Ascending aorta (tissue), 2 donors: ENCODE measurements around the gene PEX5L. TPM values are rescaled to one million over a fixed set of nuclear protein-coding genes. Genes with fewer than 3 reads are reported as not detected.
"Not testable (repeated sequence)": the region's sequence is repeated elsewhere in the genome, so short reads cannot be mapped to it uniquely, and the experiment has no call there.

Experiments
- DNase-seq, 2 donors: peaks; one replicate each; pipeline ENCODE4 v3.0.0-alpha.2; 2019; ENCODE audit warnings: low spot score in 2 of 2
- H3K27ac ChIP-seq, 2 donors: fragments of 200-600 bp; sonication (generic); one replicate each; pipeline ENCODE4 v1.5.1; 2016 to 2017; ENCODE audit warnings: mild to moderate bottlenecking in 1 of 2
- H3K27me3 ChIP-seq: fragments of 200-600 bp; sonication (generic); one replicate; pipeline ENCODE4 v1.5.1; 2017
- H3K36me3 ChIP-seq, 2 donors: fragments of 200-600 bp; sonication (generic); one replicate each; pipeline ENCODE4 v1.5.1; 2016
- H3K4me1 ChIP-seq, 2 donors: fragments of 200-600 bp; sonication (generic); one replicate each; pipeline ENCODE4 v1.5.1; 2016 to 2017; ENCODE audit warnings: mild to moderate bottlenecking in 1 of 2
- H3K4me3 ChIP-seq, 2 donors: fragments of 200-600 bp; sonication (generic); one replicate each; pipeline ENCODE4 v1.5.1; 2016 to 2017; ENCODE audit warnings: mild to moderate bottlenecking in 1 of 2
- H3K9me3 ChIP-seq, 2 donors: fragments of 200-600 bp; sonication (generic); one replicate each; pipeline ENCODE4 v1.5.1; 2016
- intact Hi-C: fragments of 100-400 bp; cut with DNase I; formaldehyde crosslinking; loops from one replicate; pipeline ENCODE4 v1.15.1; 2023
- total RNA-seq: library from RNA; depleted of rRNA; stranded (reverse); fragments of >200 nt; gene quantifications from one replicate; pipeline ENCODE4 v1.1.0, GENCODE V29; 2016
- TF ChIP-seq, protein P1 (sequence below), 3 experiments: fragments of 200-600 bp in 2 of 3; fragments of 450-650 bp in 1 of 3; sonication (generic) in 2 of 3; IDR thresholded peaks; one replicate each; pipeline ENCODE4 v1.5.1; 2016 to 2019; ENCODE audit warnings: antibody characterized with exemption in 3 of 3, mild to moderate bottlenecking in 1 of 3, moderate library complexity in 1 of 3

PEX5L gene
- total RNA-seq, 1 donor from 2014 or later = 0.11 TPM

DNA sequence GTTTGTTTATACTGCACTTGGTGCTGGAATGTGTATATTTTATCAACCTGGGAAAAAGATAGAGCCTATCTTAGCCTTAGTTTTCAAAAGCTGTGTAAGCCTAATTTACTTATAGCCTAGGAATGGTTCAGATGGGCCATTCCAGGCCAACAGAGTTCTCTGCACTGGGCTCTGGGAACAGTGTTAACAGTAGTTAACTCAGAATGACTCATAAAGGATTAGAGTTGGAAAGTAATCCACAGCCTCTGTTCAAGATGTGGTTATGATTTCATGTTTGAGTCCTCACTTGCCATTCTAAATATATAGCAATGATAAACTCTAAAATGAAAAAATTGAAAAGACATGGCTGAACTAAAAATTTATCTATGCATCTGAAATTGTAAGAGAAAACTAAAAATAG is 22.6 kb upstream of the PEX5L start:
- no peak overlapping the region for H3K27ac ChIP-seq

DNA sequence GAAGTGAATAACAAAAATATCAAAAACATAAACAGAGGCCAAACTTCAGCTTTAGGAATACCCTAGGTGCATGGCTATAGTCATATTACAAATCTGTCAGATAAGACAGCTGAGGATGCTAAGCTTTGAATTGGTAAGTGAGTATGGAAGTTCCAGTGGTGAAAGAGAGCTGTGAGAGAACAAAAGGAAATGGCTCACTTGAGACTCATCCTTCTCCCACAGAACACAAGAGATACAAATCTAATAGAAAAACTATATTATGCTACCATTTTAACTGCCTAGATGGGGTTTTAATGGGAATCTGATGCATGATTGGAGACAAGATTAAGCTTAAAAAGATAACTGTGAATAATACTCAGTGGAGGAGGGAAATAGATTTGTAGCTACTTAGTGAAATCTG is 21.5 kb upstream of the PEX5L start:
- DNase-seq = no peak
- Histone ChIP-seq H3K36me3 (no peaks in the 10 kb centered on the region), H3K4me1 (no peaks in the 10 kb centered on the region), H3K4me3 (no peak overlapping the region), H3K27me3 (no peaks in the 10 kb centered on the region), H3K27ac (no peak overlapping the region), H3K9me3 (no peaks in the 10 kb centered on the region)
- TF ChIP-seq, protein P1, sequence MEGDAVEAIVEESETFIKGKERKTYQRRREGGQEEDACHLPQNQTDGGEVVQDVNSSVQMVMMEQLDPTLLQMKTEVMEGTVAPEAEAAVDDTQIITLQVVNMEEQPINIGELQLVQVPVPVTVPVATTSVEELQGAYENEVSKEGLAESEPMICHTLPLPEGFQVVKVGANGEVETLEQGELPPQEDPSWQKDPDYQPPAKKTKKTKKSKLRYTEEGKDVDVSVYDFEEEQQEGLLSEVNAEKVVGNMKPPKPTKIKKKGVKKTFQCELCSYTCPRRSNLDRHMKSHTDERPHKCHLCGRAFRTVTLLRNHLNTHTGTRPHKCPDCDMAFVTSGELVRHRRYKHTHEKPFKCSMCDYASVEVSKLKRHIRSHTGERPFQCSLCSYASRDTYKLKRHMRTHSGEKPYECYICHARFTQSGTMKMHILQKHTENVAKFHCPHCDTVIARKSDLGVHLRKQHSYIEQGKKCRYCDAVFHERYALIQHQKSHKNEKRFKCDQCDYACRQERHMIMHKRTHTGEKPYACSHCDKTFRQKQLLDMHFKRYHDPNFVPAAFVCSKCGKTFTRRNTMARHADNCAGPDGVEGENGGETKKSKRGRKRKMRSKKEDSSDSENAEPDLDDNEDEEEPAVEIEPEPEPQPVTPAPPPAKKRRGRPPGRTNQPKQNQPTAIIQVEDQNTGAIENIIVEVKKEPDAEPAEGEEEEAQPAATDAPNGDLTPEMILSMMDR (IDR thresholded peaks at IDR 0.05) = no peak
- intact Hi-C loops = no loop called here

More for the DNA sequence above, 22.6 kb upstream of the PEX5L start:
- Histone ChIP-seq H3K27me3 (no peaks in the 10 kb centered on the region), H3K36me3 (no peaks in the 10 kb centered on the region), H3K4me1 (no peaks in the 10 kb centered on the region), H3K9me3 (no peaks in the 10 kb centered on the region), H3K4me3 (no peak overlapping the region)
- intact Hi-C loops = no loop called here
- no peak for DNase-seq
- TF ChIP-seq, protein P1 (IDR thresholded peaks at IDR 0.05) = no peak

DNA sequence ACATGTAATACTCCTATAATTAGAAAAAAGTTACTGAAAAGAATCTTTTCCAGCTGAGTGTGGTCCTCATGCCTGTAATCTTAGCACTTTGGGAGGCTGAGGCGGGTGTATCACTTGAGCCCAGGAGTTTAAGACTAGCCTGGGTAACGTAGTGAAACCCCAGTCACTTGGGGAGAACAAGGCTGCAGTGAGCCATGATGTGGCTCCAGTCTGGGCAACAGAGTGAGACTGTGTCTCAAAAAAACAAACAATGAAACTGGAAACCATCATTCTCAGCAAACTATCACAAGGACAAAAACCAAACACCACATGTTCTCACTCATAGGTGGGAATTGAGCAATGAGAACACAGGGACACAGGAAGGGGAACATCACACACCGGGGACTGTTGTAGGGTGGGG is 18.9 kb upstream of the PEX5L start:
- H3K27me3 ChIP-seq, H3K4me1 ChIP-seq, DNase-seq, H3K36me3 ChIP-seq, H3K27ac ChIP-seq, H3K4me3 ChIP-seq, H3K9me3 ChIP-seq, intact Hi-C loops: not testable (repeated sequence)

DNA sequence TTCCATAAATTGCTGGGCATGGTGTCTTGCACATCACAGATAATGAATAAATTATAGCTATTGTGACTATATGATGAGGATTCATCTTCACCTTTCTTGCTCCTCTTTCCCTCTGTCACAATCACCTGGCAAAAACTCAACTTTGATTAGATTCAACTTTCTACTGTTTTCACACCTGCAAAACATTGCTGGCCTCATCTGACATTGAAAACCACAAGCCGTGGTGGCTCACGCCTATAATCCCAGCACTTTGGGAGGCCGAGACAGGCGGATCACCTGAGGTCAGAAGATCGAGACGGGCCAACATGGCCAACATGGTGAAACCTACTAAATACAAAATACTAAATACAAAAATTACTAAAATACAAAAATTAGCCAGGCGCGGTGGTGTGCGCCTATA is 12.7 kb upstream of the PEX5L start:
- Histone ChIP-seq H3K9me3 (no peaks in the 10 kb centered on the region), H3K36me3 (no peaks in the 10 kb centered on the region), H3K27ac (no peak overlapping the region), H3K4me3 (no peak overlapping the region), H3K27me3 (no peaks in the 10 kb centered on the region), H3K4me1 (no peaks in the 10 kb centered on the region)
- TF ChIP-seq, protein P1 (IDR thresholded peaks at IDR 0.05) = no peak
- intact Hi-C loops = no loop called here
- no peak for DNase-seq

DNA sequence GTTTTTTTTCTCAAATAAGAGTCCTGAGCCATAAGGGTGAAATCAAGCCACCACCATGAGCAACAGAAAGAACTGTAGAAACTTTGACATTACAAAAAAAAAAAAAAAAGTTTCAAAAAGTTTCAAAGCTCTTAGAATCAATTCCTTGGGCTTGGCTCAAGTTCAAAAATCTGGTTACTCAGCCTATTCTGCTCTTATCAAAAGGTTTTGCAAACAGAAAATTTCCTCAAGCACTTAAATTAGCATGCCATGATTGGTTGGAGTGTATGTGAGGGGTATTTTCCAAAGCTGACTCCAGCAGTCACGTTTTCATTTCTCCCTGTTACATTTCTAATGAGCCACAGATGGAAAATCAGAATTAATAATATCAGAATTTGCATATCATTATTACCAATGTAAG is 12.1 kb upstream of the PEX5L start:
- Histone ChIP-seq H3K36me3 (no peaks in the 10 kb centered on the region), H3K4me1 (no peaks in the 10 kb centered on the region), H3K4me3 (no peak overlapping the region), H3K9me3 (no peaks in the 10 kb centered on the region), H3K27me3 (no peaks in the 10 kb centered on the region), H3K27ac (no peak overlapping the region)
- intact Hi-C loops = no loop called here
- TF ChIP-seq, protein P1 (IDR thresholded peaks at IDR 0.05) = no peak
- DNase-seq = no peak

DNA sequence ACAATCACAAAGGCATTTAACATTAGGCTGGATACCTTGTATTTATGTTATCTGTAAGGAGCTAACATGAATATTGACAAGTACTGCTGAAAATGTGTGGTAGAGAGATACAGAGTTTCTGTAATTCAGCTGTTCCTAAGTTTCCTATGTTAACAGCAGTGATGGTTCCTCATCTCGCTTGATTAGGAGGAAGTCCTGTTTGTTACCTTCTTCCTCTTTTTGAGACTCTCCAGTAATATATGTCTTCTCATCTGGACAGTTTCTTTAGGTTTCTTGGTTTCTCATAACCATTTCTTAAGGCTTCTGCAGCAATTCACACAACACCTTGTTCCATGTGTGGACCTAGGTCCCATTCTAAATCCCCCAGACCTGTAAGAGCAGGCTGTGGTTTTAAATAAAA is 11.4 kb upstream of the PEX5L start:
- TF ChIP-seq, protein P1 (IDR thresholded peaks at IDR 0.05) = no peak
- intact Hi-C loops = no loop called here
- Histone ChIP-seq H3K36me3 (no peaks in the 10 kb centered on the region), H3K4me1 (no peaks in the 10 kb centered on the region), H3K27me3 (no peaks in the 10 kb centered on the region), H3K4me3 (no peak overlapping the region), H3K9me3 (no peaks in the 10 kb centered on the region), H3K27ac (no peak overlapping the region)
- DNase-seq = no peak
